Sigmoid colon (tissue), 4 donors: ENCODE measurements around the gene MYO18B.

ENCODE experiments used
- EP300 ChIP-seq, 4 donors: sonication (generic); formaldehyde crosslinking; IDR thresholded peaks; one replicate each; pipeline ENCODE4 v1.6.1; 2017; ENCODE audit warnings: antibody characterized with exemption in 4 of 4
- POLR2A ChIP-seq, 2 donors: fragments of 450-650 bp; IDR thresholded peaks; one replicate each; pipeline ENCODE4 v1.6.1; 2016; ENCODE audit warnings: antibody characterized with exemption in 2 of 2, mild to moderate bottlenecking in 2 of 2, moderate library complexity in 2 of 2
- POLR2AphosphoS5 ChIP-seq, 4 donors: sonication (generic); formaldehyde crosslinking; IDR thresholded peaks; one replicate each; pipeline ENCODE4 v1.6.1; 2017; ENCODE audit warnings: antibody characterized with exemption in 4 of 4
- TF ChIP-seq, protein P1 (sequence below), 4 experiments: fragments of 450-650 bp in 3 of 4; fragments of 200-600 bp in 1 of 4; IDR thresholded peaks; one replicate each; pipeline ENCODE4 v1.5.1; 2016 to 2019; ENCODE audit warnings: antibody characterized with exemption in 4 of 4, mild to moderate bottlenecking in 3 of 4, moderate library complexity in 2 of 4

GRCh38 chr22:26045860-26046259 lies 303.9 kb downstream of the MYO18B start:
- TF ChIP-seq EP300 (IDR thresholded peaks at IDR 0.05) = no peak
- TF ChIP-seq, protein P1, sequence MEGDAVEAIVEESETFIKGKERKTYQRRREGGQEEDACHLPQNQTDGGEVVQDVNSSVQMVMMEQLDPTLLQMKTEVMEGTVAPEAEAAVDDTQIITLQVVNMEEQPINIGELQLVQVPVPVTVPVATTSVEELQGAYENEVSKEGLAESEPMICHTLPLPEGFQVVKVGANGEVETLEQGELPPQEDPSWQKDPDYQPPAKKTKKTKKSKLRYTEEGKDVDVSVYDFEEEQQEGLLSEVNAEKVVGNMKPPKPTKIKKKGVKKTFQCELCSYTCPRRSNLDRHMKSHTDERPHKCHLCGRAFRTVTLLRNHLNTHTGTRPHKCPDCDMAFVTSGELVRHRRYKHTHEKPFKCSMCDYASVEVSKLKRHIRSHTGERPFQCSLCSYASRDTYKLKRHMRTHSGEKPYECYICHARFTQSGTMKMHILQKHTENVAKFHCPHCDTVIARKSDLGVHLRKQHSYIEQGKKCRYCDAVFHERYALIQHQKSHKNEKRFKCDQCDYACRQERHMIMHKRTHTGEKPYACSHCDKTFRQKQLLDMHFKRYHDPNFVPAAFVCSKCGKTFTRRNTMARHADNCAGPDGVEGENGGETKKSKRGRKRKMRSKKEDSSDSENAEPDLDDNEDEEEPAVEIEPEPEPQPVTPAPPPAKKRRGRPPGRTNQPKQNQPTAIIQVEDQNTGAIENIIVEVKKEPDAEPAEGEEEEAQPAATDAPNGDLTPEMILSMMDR (IDR thresholded peaks at IDR 0.05) = no peak
- TF ChIP-seq POLR2AphosphoS5 (IDR thresholded peaks at IDR 0.05) = no peak
- no peak for TF ChIP-seq POLR2A (IDR thresholded peaks at IDR 0.05)
